DMS53 (cell line): ENCODE results near the gene NLRP12.
A peak's percentile ranks its signal among the peaks of the same experiment; 100 is the strongest.
"Not testable (repeated sequence)": the region's sequence is repeated elsewhere in the genome, so short reads cannot be mapped to it uniquely, and the experiment has no call there.

Experiments used
- DNase-seq: peaks from one replicate; lab custom pipeline; 2025; lab: John Stamatoyannopoulos, UW

The NLRP12 gene

GRCh38 chr19:53824134-53824611 lies at the start of gene NLRP12:
TSS of gene NLRP12 (minus strand) at chr19:53824314. CDS start at chr19:53824174, 140 bp downstream.
- DNase-seq: no peak

GRCh38 chr19:53872762-53873161 lies 48.6 kb upstream of the NLRP12 start:
- DNase-seq: no peak

GRCh38 chr19:53871454-53871853 lies 47.3 kb upstream of the NLRP12 start:
- DNase-seq: no peak

- no peak for DNase-seq
Measured at GRCh38 chr19:53870485-53870844, 46.4 kb upstream of the NLRP12 start.

GRCh38 chr19:53869805-53870484 lies 45.8 kb upstream of the NLRP12 start:
- not testable (repeated sequence) for DNase-seq

- no peak for DNase-seq
Measured at GRCh38 chr19:53868892-53869804, 45.0 kb upstream of the NLRP12 start.

GRCh38 chr19:53868091-53868891 lies 44.2 kb upstream of the NLRP12 start:
- DNase-seq: no peak

- DNase-seq: peak; percentile 36
Measured at GRCh38 chr19:53867225-53868090, 43.3 kb upstream of the NLRP12 start, which contains the start of gene MYADM. TSS of gene MYADM (plus strand) at chr19:53867883. CDS start at chr19:53873530, 5,647 bp downstream.

- DNase-seq: no peak
Measured at GRCh38 chr19:53866865-53867224, 42.7 kb upstream of the NLRP12 start.

GRCh38 chr19:53865918-53866864 lies 42.1 kb upstream of the NLRP12 start:
- no peak for DNase-seq

GRCh38 chr19:53865523-53865917 lies 41.4 kb upstream of the NLRP12 start:
- no peak for DNase-seq

- peak; percentile 51 for DNase-seq
Measured at GRCh38 chr19:53864308-53864836, 40.3 kb upstream of the NLRP12 start.

GRCh38 chr19:53853707-53854106 lies 29.6 kb upstream of the NLRP12 start:
- DNase-seq: no peak

GRCh38 chr19:53849237-53849676 lies 25.1 kb upstream of the NLRP12 start:
- no peak for DNase-seq

- no peak for DNase-seq
Measured at GRCh38 chr19:53847555-53847954, 23.4 kb upstream of the NLRP12 start.

- DNase-seq: no peak
Measured at GRCh38 chr19:53844849-53845246, 20.7 kb upstream of the NLRP12 start.

- DNase-seq: not testable (repeated sequence)
Measured at GRCh38 chr19:53840914-53841313, 16.8 kb upstream of the NLRP12 start.

GRCh38 chr19:53840241-53840640 lies 16.1 kb upstream of the NLRP12 start:
- not testable (repeated sequence) for DNase-seq

GRCh38 chr19:53838446-53838845 lies 14.3 kb upstream of the NLRP12 start:
- not testable (repeated sequence) for DNase-seq

GRCh38 chr19:53832861-53833260 lies 8.7 kb upstream of the NLRP12 start:
- not testable (repeated sequence) for DNase-seq
